GM13976 (cell line): ENCODE results near the gene SLC34A3.

ENCODE experiments used
- DNase-seq: peaks from one replicate; pipeline ENCODE4 v3.0.0; 2012; ENCODE audit warnings: low spot score
- CTCF ChIP-seq: IDR thresholded peaks from 2 replicates; pipeline ENCODE4 v1.5.1; 2012; ENCODE audit warnings: borderline replicate concordance, mild to moderate bottlenecking; ENCODE audit not compliant: insufficient read depth; ENCODE audit errors: extremely low read depth, missing control alignments, control extremely low read depth
- in situ Hi-C: fragments of 300-500 bp; cut with MboI; formaldehyde crosslinking; loops from one replicate; pipeline ENCODE4 v1.12.0; 2022; ENCODE audit warnings: low sequenced_read_pairs, mixed read lengths, inconsistent platforms; ENCODE audit not compliant: unreplicated experiment

Gene SLC34A3

GRCh38 chr9:137200311-137201204 lies 30.1 kb upstream of the SLC34A3 start, which contains the start of gene TPRN:
Gene TPRN (minus strand): TSS chr9:137200741. CDS start chr9:137200711, 30 bp downstream.
- in situ Hi-C loops, result no loop called here
- DNase-seq, result peak; percentile 100
- TF ChIP-seq CTCF, result no peak

- no peak for DNase-seq
- TF ChIP-seq CTCF, result no peak
- in situ Hi-C loops, result no loop called here
These were observed 29.4 kb upstream of the SLC34A3 start for GRCh38 chr9:137201205-137201868.

GRCh38 chr9:137202966-137203365 lies 27.7 kb upstream of the SLC34A3 start:
- DNase-seq, result no peak
- in situ Hi-C loops, result no loop called here

GRCh38 chr9:137204731-137205125 lies 26.0 kb upstream of the SLC34A3 start:
- in situ Hi-C loops, result no loop called here
- no peak for TF ChIP-seq CTCF
- DNase-seq, result no peak

More at GRCh38 chr9:137202966-137203365, 27.7 kb upstream of the SLC34A3 start:
- no peak for TF ChIP-seq CTCF

- in situ Hi-C loops, result no loop called here
- DNase-seq, result peak; percentile 98
- no peak for TF ChIP-seq CTCF
These were observed 25.3 kb upstream of the SLC34A3 start, which contains the start of the genes NDOR1 and TMEM203 for GRCh38 chr9:137205126-137206069. Gene NDOR1 (plus strand): TSS chr9:137205700. CDS start chr9:137205778, 78 bp downstream. Gene TMEM203 (minus strand): TSS chr9:137205648. CDS start chr9:137205414, 234 bp downstream.

- TF ChIP-seq CTCF, result no peak
- in situ Hi-C loops, result no loop called here
- no peak for DNase-seq
These were observed 24.1 kb upstream of the SLC34A3 start for GRCh38 chr9:137206602-137207001.
